Small intestine (tissue), 7 donors: ENCODE results near the gene POLR1E. TPM values are rescaled to one million over a fixed set of nuclear protein-coding genes. Genes with fewer than 3 reads are reported as not detected.
A peak's percentile ranks its signal among the peaks of the same experiment; 100 is the strongest.
"Not testable (repeated sequence)": the region's sequence is repeated elsewhere in the genome, so short reads cannot be mapped to it uniquely, and the experiment has no call there.

Experiments
- DNase-seq, 2 donors: peaks; one replicate each; pipeline versions ENCODE4 v3.0.0 to v3.0.0-alpha.2; 2013
- FAIRE-seq: peaks from 2 replicates; lab custom pipeline; 2012; peaks lifted over from hg19 to GRCh38; lab: Jason Lieb, UNC
- H3K27ac ChIP-seq, 3 donors: one replicate each; pipeline ENCODE4 v1.5.1; 2013; ENCODE audit warnings: low read length in 2 of 3, mild to moderate bottlenecking in 2 of 3, control low read depth in 1 of 3, inconsistent platforms in 1 of 3, low read depth in 1 of 3, moderate library complexity in 1 of 3
- H3K27me3 ChIP-seq, 3 donors: one replicate each; pipeline ENCODE4 v1.6.1; 2013; ENCODE audit warnings: low read length in 3 of 3, inconsistent platforms in 1 of 3; ENCODE audit not compliant: control insufficient read depth in 3 of 3, insufficient read depth in 3 of 3
- H3K36me3 ChIP-seq, 3 donors: one replicate each; pipeline ENCODE4 v1.6.1; 2013; ENCODE audit warnings: low read length in 3 of 3, inconsistent platforms in 1 of 3, low read depth in 1 of 3, mild to moderate bottlenecking in 1 of 3, moderate library complexity in 1 of 3; ENCODE audit not compliant: control insufficient read depth in 3 of 3, insufficient read depth in 2 of 3
- H3K4me1 ChIP-seq, 3 donors: one replicate each; pipeline ENCODE4 v1.6.1; 2013; ENCODE audit warnings: low read length in 2 of 3, inconsistent platforms in 1 of 3, low read depth in 1 of 3, mild to moderate bottlenecking in 1 of 3, moderate library complexity in 1 of 3; ENCODE audit not compliant: control insufficient read depth in 3 of 3, insufficient read depth in 2 of 3
- H3K4me3 ChIP-seq, 3 donors: one replicate each; pipeline ENCODE4 v1.5.1; 2013; ENCODE audit warnings: low read length in 3 of 3, control low read depth in 1 of 3, inconsistent platforms in 1 of 3, low read depth in 1 of 3, mild to moderate bottlenecking in 1 of 3, moderate library complexity in 1 of 3
- H3K9me3 ChIP-seq, 2 donors: one replicate each; pipeline ENCODE4 v1.6.1; 2013; ENCODE audit warnings: low read depth in 1 of 2, low read length in 1 of 2; ENCODE audit not compliant: control insufficient read depth in 2 of 2, insufficient read depth in 1 of 2
- WGBS, 3 donors: extraction: QIAGEN DNeasy Blood & Tissue Kit; methylation state at CpG; one replicate each; pipeline ENCODE4 v1.1.7; 2013; 5-methylcytosine and 5-hydroxymethylcytosine counted together
- polyA plus RNA-seq, 4 donors: library from polyadenylated mRNA; stranded (reverse) in 3 of 4; unstranded in 1 of 4; fragments of 200-250 nt in 3 of 4; fragments of 120-200 nt in 1 of 4; gene quantifications; one replicate each; pipeline versions ENCODE4 v1.2.1 to v1.2.3, GENCODE V29; 2013
- donor health status: healthy with polysubstance abuse.
- donor health status: control.
- donor health status: control.
- donor health status: Bipolar disorder and iron deficiency.
- donor health status: healthy.

Gene POLR1E
- polyA plus RNA-seq, 4 donors: 2.2 to 20.3 (median 11.2) TPM

- H3K36me3 ChIP-seq, DNase-seq, H3K9me3 ChIP-seq, H3K27me3 ChIP-seq, FAIRE-seq, H3K4me3 ChIP-seq, H3K4me1 ChIP-seq, H3K27ac ChIP-seq: not testable (repeated sequence)
- WGBS, 3 donors: 67 to 68% (median 68%) methylated on average over 5 of the region's 5 CpGs
Measured at GRCh38 chr9:37477987-37478619, 7.6 kb upstream of the POLR1E start.

DNA sequence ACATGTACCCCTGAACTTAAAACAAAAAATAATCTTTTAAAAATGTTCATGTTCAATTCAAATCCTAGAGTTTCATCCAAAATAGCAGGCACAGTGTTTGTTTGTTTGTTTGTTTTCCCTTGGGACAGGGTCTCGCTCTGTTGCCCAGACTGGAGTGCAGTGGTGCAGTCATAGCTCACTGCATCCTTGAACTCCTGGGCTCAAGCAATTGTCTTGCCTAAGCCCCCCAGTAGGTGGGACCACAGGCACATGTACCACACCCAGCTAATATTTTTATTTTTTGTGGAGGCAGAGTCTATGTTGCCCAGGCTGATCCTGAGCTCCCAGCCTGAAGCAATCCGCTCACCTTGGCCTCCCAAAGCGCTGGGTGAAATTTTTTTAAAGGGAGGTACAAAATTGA, 5.0 kb upstream of the POLR1E start:
- Histone ChIP-seq H3K4me3 (no peak overlapping the region), H3K4me1 (peaks cover 0 to 10% (median 5%) of the 10 kb centered on the region in 3 donors), H3K36me3 (no peaks in the 10 kb centered on the region), H3K9me3 (no peaks in the 10 kb centered on the region), H3K27me3 (peaks cover 0 to 4% (median 0%) of the 10 kb centered on the region in 3 donors), H3K27ac (no peak overlapping the region)
- DNase-seq (no peak), FAIRE-seq (no peak)
- WGBS, 3 donors: 91 to 97% (median 92%) methylated on average over 3 of the region's 3 CpGs

DNA sequence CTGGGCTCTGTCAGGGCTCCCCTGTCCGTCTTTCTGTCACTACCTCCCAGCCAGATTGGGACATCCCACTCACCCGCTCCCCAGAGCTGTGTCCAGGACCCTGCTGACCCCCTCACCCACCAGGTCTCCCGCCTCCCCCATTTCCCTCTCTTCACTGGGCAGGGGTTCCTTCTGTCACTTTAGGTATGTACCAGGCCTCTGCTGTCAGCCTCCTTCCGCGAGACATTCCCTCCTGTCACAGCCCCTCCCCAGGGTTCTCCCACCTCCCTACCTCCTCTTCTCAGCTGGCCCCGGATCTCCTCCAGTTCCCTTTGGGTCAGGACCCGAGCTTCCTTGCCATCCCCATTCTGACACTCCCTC, 488 bp downstream of the POLR1E start:
- H3K27me3 ChIP-seq: peaks cover 0 to 4% (median 0%) of the 10 kb centered on the region in 3 donors
- no peak for DNase-seq
- peak overlapping the region; percentile 54 to 77 (median 58) for H3K4me3 ChIP-seq
- H3K9me3 ChIP-seq: no peaks in the 10 kb centered on the region
- H3K4me1 ChIP-seq: peaks cover 0 to 17% (median 8%) of the 10 kb centered on the region in 3 donors
- peaks cover 4 to 8% (median 7%) of the 10 kb centered on the region in 3 donors for H3K36me3 ChIP-seq
- no peak for FAIRE-seq
- WGBS, 3 donors: 1 to 3% (median 2%) methylated on average over 7 of the region's 7 CpGs
- peak overlapping the region in 2 of 3 donors; percentile 50 to 55 for H3K27ac ChIP-seq

GRCh38 chr9:37486616-37487548, 1.1 kb downstream of the POLR1E start:
- H3K4me3 ChIP-seq: peak overlapping the region; percentile 54 to 77 (median 58)
- no peaks in the 10 kb centered on the region for H3K27me3 ChIP-seq
- WGBS, 3 donors: 7 to 22% (median 14%) methylated on average over 7 of the region's 7 CpGs
- peak overlapping the region in 2 of 3 donors; percentile 30 to 55 for H3K27ac ChIP-seq
- FAIRE-seq: no peak
- H3K9me3 ChIP-seq: no peaks in the 10 kb centered on the region
- peak; percentile 33 to 40 for DNase-seq
- H3K36me3 ChIP-seq: peaks cover 4 to 8% (median 7%) of the 10 kb centered on the region in 3 donors
- H3K4me1 ChIP-seq: peaks cover 0 to 17% (median 8%) of the 10 kb centered on the region in 3 donors

GRCh38 chr9:37491939-37492338, 6.2 kb downstream of the POLR1E start:
- 89 to 96% (median 93%) methylated on average over 1 of the region's 1 CpG for WGBS, 3 donors
- no peaks in the 10 kb centered on the region for H3K9me3 ChIP-seq
- FAIRE-seq (no peak), DNase-seq (no peak)
- peaks cover 0 to 6% (median 5%) of the 10 kb centered on the region in 3 donors for H3K4me1 ChIP-seq
- no peaks in the 10 kb centered on the region for H3K27me3 ChIP-seq
- H3K27ac ChIP-seq: no peak overlapping the region
- peaks cover 7 to 32% (median 13%) of the 10 kb centered on the region in 3 donors for H3K36me3 ChIP-seq
- H3K4me3 ChIP-seq: no peak overlapping the region

DNA sequence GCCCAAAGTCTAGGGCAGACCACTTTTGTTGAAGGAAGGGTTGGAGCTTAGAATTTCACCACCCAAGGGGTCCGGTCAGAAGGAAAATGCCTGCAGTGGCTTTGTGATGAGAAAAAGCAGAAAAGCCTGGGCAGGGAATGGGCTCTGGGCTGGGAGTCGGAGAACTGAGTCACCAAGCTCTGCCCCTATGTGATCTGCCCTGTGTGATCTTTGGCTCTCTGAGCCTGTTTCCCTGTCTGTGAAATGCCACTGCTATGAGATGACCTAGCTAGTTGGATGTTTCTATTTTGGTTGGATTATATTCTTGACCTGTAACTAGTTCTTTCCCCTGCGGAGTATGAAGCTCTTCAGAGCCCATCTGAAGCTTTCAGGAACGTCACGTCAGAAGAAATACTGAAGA, 9.8 kb downstream of the POLR1E start:
- Histone ChIP-seq H3K4me3 (no peak overlapping the region), H3K36me3 (peaks cover 5 to 42% (median 9%) of the 10 kb centered on the region in 3 donors), H3K9me3 (no peaks in the 10 kb centered on the region), H3K27me3 (no peaks in the 10 kb centered on the region), H3K27ac (no peak overlapping the region), H3K4me1 (no peaks in the 10 kb centered on the region)
- no peak for DNase-seq
- FAIRE-seq: no peak
- 95 to 99% (median 95%) methylated on average over 5 of the region's 5 CpGs for WGBS, 3 donors

- no peaks in the 10 kb centered on the region for H3K27me3 ChIP-seq
- no peak for FAIRE-seq
- 67 to 91% (median 81%) methylated on average over 4 of the region's 4 CpGs for WGBS, 3 donors
Measured at GRCh38 chr9:37496020-37496419, 10.3 kb downstream of the POLR1E start.

DNA sequence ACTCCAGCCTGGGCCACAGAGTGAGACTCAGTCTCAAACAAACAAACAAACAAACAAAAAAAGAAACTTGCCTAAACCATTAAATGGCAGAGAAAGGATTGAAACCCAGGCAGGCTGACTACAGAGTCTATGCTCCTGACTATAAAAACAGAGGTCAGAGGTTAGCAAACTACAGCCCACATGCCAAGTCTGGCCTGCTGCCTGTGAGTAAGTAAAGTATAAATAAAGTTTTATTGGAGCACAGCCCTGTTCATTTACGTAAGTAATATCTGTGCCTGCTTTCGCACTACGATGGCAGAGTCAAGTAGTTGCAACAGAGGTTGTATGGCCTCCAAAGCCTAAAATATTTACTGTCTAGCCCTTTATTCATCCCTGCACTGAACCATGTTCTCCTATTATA, 11.6 kb downstream of the POLR1E start:
- WGBS, 3 donors: 95 to 99% (median 99%) methylated on average over 3 of the region's 3 CpGs

More at GRCh38 chr9:37496020-37496419, 10.3 kb downstream of the POLR1E start:
- H3K9me3 ChIP-seq: no peaks in the 10 kb centered on the region
- no peaks in the 10 kb centered on the region for H3K4me1 ChIP-seq
- no peak overlapping the region for H3K27ac ChIP-seq
- H3K36me3 ChIP-seq: peaks cover 5 to 47% (median 12%) of the 10 kb centered on the region in 3 donors
- no peak overlapping the region for H3K4me3 ChIP-seq
- DNase-seq: no peak

More for the DNA sequence above, 11.6 kb downstream of the POLR1E start:
- H3K9me3 ChIP-seq: no peaks in the 10 kb centered on the region
- no peak overlapping the region for H3K4me3 ChIP-seq
- peaks cover 5 to 54% (median 14%) of the 10 kb centered on the region in 3 donors for H3K36me3 ChIP-seq
- DNase-seq (no peak), FAIRE-seq (no peak)
- no peaks in the 10 kb centered on the region for H3K27me3 ChIP-seq
- H3K27ac ChIP-seq: no peak overlapping the region
- H3K4me1 ChIP-seq: no peaks in the 10 kb centered on the region
